NB4 (cell line): ENCODE measurements around the gene CTDNEP1.
A peak's percentile ranks its signal among the peaks of the same experiment; 100 is the strongest.

Experiments
- MYC ChIP-seq: IDR thresholded peaks from 2 replicates; pipeline ENCODE4 v1.6.1; 2011; ENCODE audit warnings: low read depth, low read length
- POLR2A ChIP-seq: IDR thresholded peaks from 2 replicates; pipeline ENCODE4 v1.6.1; 2011; ENCODE audit warnings: mild to moderate bottlenecking; ENCODE audit not compliant: insufficient read length; ENCODE audit errors: extremely low read depth
- TF ChIP-seq, protein P1 (sequence below): IDR thresholded peaks from one replicate; pipeline ENCODE4 v1.5.1; 2012; ENCODE audit warnings: low read depth, low read length
- TF ChIP-seq, protein P2 (sequence below): IDR thresholded peaks from 2 replicates; pipeline ENCODE4 v1.6.1; 2011; ENCODE audit warnings: low read depth, low read length

DNA sequence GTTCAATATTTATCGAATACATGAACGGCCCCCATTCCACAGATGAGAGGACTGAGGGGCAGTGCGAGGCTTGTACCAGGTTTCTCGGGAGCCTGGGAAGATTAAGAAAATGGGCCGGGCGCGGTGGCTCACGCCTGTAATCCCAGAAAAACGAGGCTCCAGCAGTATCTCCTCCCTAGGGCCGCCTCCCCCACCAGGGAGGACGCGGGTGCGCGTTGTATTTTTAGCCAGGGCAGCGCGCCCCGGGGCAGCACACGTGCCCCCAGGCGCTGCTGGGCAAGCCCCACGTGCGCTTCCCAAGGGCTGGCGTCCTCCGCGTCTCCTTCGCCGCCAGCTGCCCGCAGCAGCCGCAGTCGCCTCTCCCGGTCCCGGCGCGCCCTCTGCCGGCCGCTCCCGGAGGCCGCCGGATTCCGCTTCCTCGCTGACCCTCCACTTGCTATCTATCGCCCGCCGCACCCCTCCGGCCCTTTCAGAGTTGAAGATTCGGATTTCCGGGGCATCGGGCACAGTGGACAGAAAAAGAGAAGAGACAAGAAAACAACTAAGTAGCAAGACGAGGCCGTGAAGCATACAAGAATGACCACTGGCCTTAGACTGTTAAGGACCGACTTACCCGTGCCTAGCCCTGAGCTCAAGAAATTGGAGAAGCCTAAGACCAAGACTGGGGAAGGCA is 44.8 kb upstream of the CTDNEP1 start:
- TF ChIP-seq POLR2A (no peak), MYC (peak; percentile 97)
- TF ChIP-seq, protein P1, sequence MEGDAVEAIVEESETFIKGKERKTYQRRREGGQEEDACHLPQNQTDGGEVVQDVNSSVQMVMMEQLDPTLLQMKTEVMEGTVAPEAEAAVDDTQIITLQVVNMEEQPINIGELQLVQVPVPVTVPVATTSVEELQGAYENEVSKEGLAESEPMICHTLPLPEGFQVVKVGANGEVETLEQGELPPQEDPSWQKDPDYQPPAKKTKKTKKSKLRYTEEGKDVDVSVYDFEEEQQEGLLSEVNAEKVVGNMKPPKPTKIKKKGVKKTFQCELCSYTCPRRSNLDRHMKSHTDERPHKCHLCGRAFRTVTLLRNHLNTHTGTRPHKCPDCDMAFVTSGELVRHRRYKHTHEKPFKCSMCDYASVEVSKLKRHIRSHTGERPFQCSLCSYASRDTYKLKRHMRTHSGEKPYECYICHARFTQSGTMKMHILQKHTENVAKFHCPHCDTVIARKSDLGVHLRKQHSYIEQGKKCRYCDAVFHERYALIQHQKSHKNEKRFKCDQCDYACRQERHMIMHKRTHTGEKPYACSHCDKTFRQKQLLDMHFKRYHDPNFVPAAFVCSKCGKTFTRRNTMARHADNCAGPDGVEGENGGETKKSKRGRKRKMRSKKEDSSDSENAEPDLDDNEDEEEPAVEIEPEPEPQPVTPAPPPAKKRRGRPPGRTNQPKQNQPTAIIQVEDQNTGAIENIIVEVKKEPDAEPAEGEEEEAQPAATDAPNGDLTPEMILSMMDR, result peak; percentile 60
- TF ChIP-seq, protein P2, sequence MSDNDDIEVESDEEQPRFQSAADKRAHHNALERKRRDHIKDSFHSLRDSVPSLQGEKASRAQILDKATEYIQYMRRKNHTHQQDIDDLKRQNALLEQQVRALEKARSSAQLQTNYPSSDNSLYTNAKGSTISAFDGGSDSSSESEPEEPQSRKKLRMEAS, result peak; percentile 97
